A673 (cell line): ENCODE results near the gene APOL5. TPM values are rescaled to one million over a fixed set of nuclear protein-coding genes. Genes with fewer than 3 reads are reported as not detected.
"Not testable (repeated sequence)": the region's sequence is repeated elsewhere in the genome, so short reads cannot be mapped to it uniquely, and the experiment has no call there.

Source experiments
- BruUV-seq: library from RNA; stranded (reverse); fragments of 400-500 nt; replicated peaks from 2 replicates; lab custom pipeline; 2021; lab: Mats Ljungman, UMichigan
- CTCF ChIA-PET: fragments of 300-600 bp; sonication (Branson Sonifier 250); formaldehyde crosslinking; loops from one replicate; lab custom pipeline; 2022; ENCODE audit warnings: antibody characterized with exemption; lab: Charles Lee
- POLR2A ChIA-PET: fragments of 300-600 bp; sonication (Branson Sonifier 250); formaldehyde crosslinking; loops from one replicate; lab custom pipeline; 2022; ENCODE audit warnings: antibody characterized with exemption; ENCODE audit not compliant: low non-redundant PET; lab: Charles Lee
- DNase-seq: peaks from one replicate; pipeline ENCODE4 v3.0.0-alpha.2; 2015; ENCODE audit warnings: low spot score
- H3K27ac ChIP-seq: fragments of 200-600 bp; sonication (generic); 2 replicates; pipeline ENCODE4 v1.5.1; 2016; ENCODE audit warnings: mixed run types, low read depth, mild to moderate bottlenecking, mixed read lengths, antibody characterized with exemption, low read length; ENCODE audit not compliant: poor library complexity, severe bottlenecking
- H3K27me3 ChIP-seq: fragments of 200-600 bp; sonication (generic); replicated peaks from 2 replicates; pipeline ENCODE4 v1.6.1; 2017; ENCODE audit warnings: mixed run types, low read depth, mild to moderate bottlenecking, mixed read lengths, antibody characterized with exemption, low read length; ENCODE audit not compliant: insufficient read depth, poor library complexity
- H3K36me3 ChIP-seq: fragments of 200-600 bp; sonication (generic); 2 replicates; pipeline ENCODE4 v1.6.1; 2016; ENCODE audit warnings: mixed run types, mild to moderate bottlenecking, mixed read lengths, antibody characterized with exemption, low read length; ENCODE audit not compliant: insufficient read depth, poor library complexity, severe bottlenecking
- H3K4me1 ChIP-seq: fragments of 200-600 bp; sonication (generic); 2 replicates; pipeline ENCODE4 v1.6.1; 2017; ENCODE audit warnings: mixed run types, mild to moderate bottlenecking, mixed read lengths, antibody characterized with exemption, low read length; ENCODE audit not compliant: insufficient read depth, poor library complexity, severe bottlenecking
- H3K4me3 ChIP-seq: fragments of 200-600 bp; sonication (generic); 2 replicates; pipeline ENCODE4 v1.5.1; 2016; ENCODE audit warnings: low read depth, mixed run types, mild to moderate bottlenecking, mixed read lengths, low read length; ENCODE audit not compliant: poor library complexity, severe bottlenecking
- H3K9me3 ChIP-seq: fragments of 200-600 bp; sonication (generic); 2 replicates; pipeline ENCODE4 v1.6.1; 2016; ENCODE audit warnings: mixed run types, low read depth, mild to moderate bottlenecking, mixed read lengths, antibody characterized with exemption, low read length; ENCODE audit not compliant: poor library complexity, severe bottlenecking
- EZH2 ChIP-seq: fragments of 200-600 bp; sonication (generic); IDR thresholded peaks from 2 replicates; pipeline ENCODE4 v1.6.1; 2017; ENCODE audit warnings: borderline replicate concordance, low read depth, mild to moderate bottlenecking, mixed read lengths, antibody characterized with exemption, low read length; ENCODE audit not compliant: poor library complexity, severe bottlenecking
- intact Hi-C: fragments of 100-400 bp; cut with micrococcal nuclease; formaldehyde crosslinking; loops from one replicate; pipeline ENCODE4 v1.10.0; 2022; ENCODE audit not compliant: unreplicated experiment
- total RNA-seq: library from RNA; stranded (reverse); gene quantifications from 2 replicates; pipeline ENCODE4 v1.2.3, GENCODE V29; 2021
- TF ChIP-seq, protein P1 (sequence below): fragments of 300-800, 200-600 bp; sonication (generic); conservative IDR thresholded peaks from 2 replicates; pipeline ENCODE4 v1.5.1; 2017; ENCODE audit warnings: low read depth, mild to moderate bottlenecking, antibody characterized with exemption, low read length, moderate library complexity, mixed read lengths

The APOL5 gene
- total RNA-seq, 1 experiment from 2014 or later = not detected

DNA sequence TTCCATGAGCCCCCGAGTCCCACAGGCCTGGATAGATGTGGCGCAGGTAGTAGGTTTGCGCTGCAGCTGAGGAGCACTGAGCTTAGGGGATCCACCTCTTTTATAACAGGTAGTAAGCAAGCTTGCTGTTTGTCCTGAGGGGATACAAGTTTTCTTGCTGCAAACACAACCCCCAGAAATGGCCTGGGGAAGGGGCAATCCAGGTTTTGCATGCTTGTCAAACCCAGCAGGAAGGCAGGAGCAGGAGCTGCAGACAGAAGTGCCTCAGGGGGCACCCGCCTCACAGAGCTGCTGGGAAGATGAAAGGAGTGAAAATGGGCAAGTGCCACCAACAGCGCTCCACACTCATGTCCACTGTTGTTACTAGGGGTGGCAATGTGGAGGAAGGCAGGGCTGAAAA lies 18.5 kb downstream of the APOL5 start:
- Histone ChIP-seq H3K4me1 (no peaks in the 10 kb centered on the region), H3K9me3 (no peaks in the 10 kb centered on the region), H3K4me3 (no peak overlapping the region), H3K27me3 (no peaks in the 10 kb centered on the region), H3K36me3 (no peaks in the 10 kb centered on the region), H3K27ac (no peak overlapping the region)
- ChIA-PET CTCF (no interaction called here), POLR2A (no interaction called here)
- no peak for DNase-seq
- no peak for TF ChIP-seq EZH2
- TF ChIP-seq, protein P1, sequence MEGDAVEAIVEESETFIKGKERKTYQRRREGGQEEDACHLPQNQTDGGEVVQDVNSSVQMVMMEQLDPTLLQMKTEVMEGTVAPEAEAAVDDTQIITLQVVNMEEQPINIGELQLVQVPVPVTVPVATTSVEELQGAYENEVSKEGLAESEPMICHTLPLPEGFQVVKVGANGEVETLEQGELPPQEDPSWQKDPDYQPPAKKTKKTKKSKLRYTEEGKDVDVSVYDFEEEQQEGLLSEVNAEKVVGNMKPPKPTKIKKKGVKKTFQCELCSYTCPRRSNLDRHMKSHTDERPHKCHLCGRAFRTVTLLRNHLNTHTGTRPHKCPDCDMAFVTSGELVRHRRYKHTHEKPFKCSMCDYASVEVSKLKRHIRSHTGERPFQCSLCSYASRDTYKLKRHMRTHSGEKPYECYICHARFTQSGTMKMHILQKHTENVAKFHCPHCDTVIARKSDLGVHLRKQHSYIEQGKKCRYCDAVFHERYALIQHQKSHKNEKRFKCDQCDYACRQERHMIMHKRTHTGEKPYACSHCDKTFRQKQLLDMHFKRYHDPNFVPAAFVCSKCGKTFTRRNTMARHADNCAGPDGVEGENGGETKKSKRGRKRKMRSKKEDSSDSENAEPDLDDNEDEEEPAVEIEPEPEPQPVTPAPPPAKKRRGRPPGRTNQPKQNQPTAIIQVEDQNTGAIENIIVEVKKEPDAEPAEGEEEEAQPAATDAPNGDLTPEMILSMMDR = no peak
- BruUV-seq = no TSS peak
- intact Hi-C loops = no loop called here

DNA sequence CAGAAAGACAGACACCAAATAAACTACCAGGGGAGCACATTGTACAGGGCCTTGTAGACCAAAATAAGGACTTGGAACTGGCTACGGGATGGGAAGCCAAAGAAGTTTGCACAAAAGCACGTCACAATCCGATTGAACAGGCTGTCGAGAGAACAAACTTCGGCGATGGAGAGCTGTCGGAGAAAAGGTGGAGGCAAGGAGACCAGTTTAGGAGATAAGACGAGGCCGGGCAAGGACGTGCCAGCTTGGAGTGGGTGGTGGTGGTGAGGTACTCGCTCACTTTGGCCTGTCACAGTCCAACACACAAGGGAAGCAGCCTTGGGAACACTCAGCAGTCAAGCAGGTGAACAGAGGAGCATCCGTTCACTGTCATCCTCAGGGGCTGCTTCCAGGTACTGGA lies 19.0 kb downstream of the APOL5 start:
- Histone ChIP-seq H3K36me3 (no peaks in the 10 kb centered on the region), H3K27ac (no peak overlapping the region), H3K9me3 (no peaks in the 10 kb centered on the region), H3K4me3 (no peak overlapping the region), H3K27me3 (no peaks in the 10 kb centered on the region), H3K4me1 (no peaks in the 10 kb centered on the region)
- BruUV-seq = no TSS peak
- ChIA-PET POLR2A (no interaction called here), CTCF (no interaction called here)
- TF ChIP-seq, protein P1 = no peak
- TF ChIP-seq EZH2 = no peak
- intact Hi-C loops = no loop called here
- DNase-seq = no peak

DNA sequence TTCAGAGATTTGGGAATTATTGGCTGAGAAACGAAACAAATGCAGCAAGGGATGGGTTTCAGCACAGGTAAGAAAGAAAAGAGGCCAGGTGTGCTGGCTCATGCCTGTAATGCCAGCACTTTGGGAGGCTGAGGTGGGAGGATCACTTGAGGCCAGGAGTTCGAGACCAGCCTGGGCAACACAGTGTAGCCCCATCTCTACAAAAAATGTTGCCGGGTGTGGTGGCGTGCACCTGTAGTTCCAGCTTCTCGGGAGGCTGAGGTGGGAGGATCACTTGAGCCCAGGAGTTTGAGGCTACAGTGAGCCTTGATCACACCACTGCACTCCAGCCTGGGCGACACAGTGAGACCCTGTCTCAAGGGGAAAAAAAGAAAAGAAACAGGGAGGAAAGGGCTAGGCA lies 20.2 kb downstream of the APOL5 start:
- H3K27me3 ChIP-seq, intact Hi-C loops: not testable (repeated sequence)

DNA sequence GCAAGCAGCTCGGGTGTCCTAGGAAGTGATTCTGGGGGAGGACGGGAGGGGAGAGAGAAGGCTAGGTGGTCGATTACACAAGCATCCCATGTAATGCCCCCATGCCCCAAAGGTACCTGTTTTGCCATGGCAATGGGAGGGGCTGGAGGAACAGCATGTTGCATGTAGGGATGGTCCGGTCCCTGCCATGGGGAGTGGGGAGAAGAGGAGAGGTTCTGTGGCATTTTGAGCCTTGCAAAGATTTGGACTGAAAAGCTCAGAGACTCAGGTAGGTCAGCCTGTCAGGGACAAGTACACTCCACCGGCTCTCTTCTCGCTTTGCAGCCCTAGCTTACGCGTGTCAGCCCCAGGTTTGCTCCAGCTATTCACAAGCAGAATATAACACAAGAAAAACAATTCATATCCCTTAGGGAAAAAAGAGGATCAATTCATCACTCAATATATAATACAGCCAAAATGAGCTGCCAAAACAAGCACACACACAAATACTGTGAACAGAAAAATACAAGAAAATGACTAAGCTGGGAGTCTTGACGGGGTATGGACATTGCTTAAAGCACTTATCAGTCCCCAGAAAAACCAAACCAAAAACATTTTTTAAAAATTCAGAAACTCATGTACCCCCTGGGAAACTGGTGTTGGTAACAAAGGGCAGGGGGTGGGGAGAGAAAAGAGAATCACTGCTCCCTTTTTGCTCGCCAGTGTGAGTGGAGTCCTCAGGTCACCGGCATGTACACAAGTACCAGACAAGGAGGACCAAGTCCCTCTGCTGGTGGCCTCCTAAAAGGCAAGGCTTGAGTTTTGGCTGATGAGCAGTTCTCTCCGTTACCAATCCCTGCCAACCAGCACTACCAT lies 21.6 kb downstream of the APOL5 start:
- ChIA-PET CTCF (no interaction called here), POLR2A (no interaction called here)
- BruUV-seq = no TSS peak
- Histone ChIP-seq H3K9me3 (no peaks in the 10 kb centered on the region), H3K27ac (no peak overlapping the region), H3K36me3 (peaks cover 22% of the 10 kb centered on the region), H3K27me3 (no peaks in the 10 kb centered on the region), H3K4me1 (no peaks in the 10 kb centered on the region), H3K4me3 (no peak overlapping the region)
- TF ChIP-seq, protein P1 = peak; percentile 35
- no peak for TF ChIP-seq EZH2
- intact Hi-C loops = no loop called here
- peak; percentile 18 for DNase-seq

More for the DNA sequence above, 20.2 kb downstream of the APOL5 start:
- DNase-seq, BruUV-seq, H3K27ac ChIP-seq, POLR2A ChIA-PET, H3K9me3 ChIP-seq, CTCF ChIA-PET, H3K4me3 ChIP-seq, H3K4me1 ChIP-seq: not testable (repeated sequence)
- peaks cover 10% of the 10 kb centered on the region for H3K36me3 ChIP-seq
